K562 (cell line): ENCODE measurements around the gene PCSK6. TPM values are rescaled to one million over a fixed set of nuclear protein-coding genes. Genes with fewer than 3 reads are reported as not detected.

Source experiments
- ATAC-seq: fragments of 200-7000 bp; cut with Tn5 transposase; 3 replicates; pipeline ENCODE4 v1.9.1; 2020; ENCODE audit warnings: moderate library complexity
- BruUV-seq: library from RNA; stranded (reverse); fragments of 400-500 nt; replicated peaks from 2 replicates; lab custom pipeline; 2021; lab: Mats Ljungman, UMichigan
- CTCF ChIA-PET: fragments of 300-600 bp; formaldehyde crosslinking; extraction: SDS; loops from one replicate; lab custom pipeline; 2021; ENCODE audit warnings: low intra/inter-chr PET ratio; lab: Yijun Ruan, JAX
- POLR2A ChIA-PET: fragments of 300-600, 350-650 bp; sonication (Branson Sonifier 250); formaldehyde crosslinking; extraction: SDS; loops from one replicate; lab custom pipeline; 2021; ENCODE audit warnings: antibody characterized with exemption, inconsistent platforms; lab: Yijun Ruan, JAX
- DNase-seq, 4 experiments: peaks; one replicate each; pipeline versions ENCODE4 v3.0.0 to v3.0.0-alpha.2; 2011 to 2018; ENCODE audit warnings: low spot score in 3 of 4, mixed read lengths in 3 of 4; ENCODE audit errors: extremely low read depth in 1 of 4
- FAIRE-seq: peaks from 2 replicates; lab custom pipeline; 2011; peaks lifted over from hg19 to GRCh38; lab: Jason Lieb, UNC
- H2AFZ ChIP-seq: 2 replicates; pipeline ENCODE4 v1.6.0; 2011; ENCODE audit warnings: low read depth, low read length, control low read depth, inconsistent platforms
- H3K27ac ChIP-seq: fragments of 200-600 bp; 3 replicates; pipeline ENCODE4 v1.8.0; 2011; ENCODE audit warnings: low read depth, mild to moderate bottlenecking, control low read depth, inconsistent platforms, low read length, moderate library complexity, mixed read lengths; ENCODE audit errors: extremely low read depth
- H3K27me3 ChIP-seq, 2 experiments: fragments of 300-600 bp in 1 of 2; 2 replicates in 1 of 2; 3 replicates in 1 of 2; pipeline versions ENCODE4 v1.6.0 to v1.8.0; 2011; ENCODE audit warnings: inconsistent platforms in 2 of 2, low read length in 2 of 2, mild to moderate bottlenecking in 1 of 2, mixed read lengths in 1 of 2, moderate library complexity in 1 of 2; ENCODE audit not compliant: control insufficient read depth in 2 of 2, insufficient read depth in 2 of 2
- H3K36me3 ChIP-seq: fragments of 300-600 bp; 3 replicates; pipeline ENCODE4 v1.8.0; 2011; ENCODE audit warnings: mild to moderate bottlenecking, low read length, inconsistent platforms; ENCODE audit not compliant: control insufficient read depth, insufficient read depth
- H3K4me1 ChIP-seq, 2 experiments: fragments of 200-600 bp in 1 of 2; replicated peaks in 1 of 2; 2 replicates in 1 of 2; 3 replicates in 1 of 2; pipeline versions ENCODE4 v1.5.1 to v1.8.0; 2011; ENCODE audit warnings: inconsistent platforms in 2 of 2, low read length in 2 of 2, mild to moderate bottlenecking in 1 of 2, mixed read lengths in 1 of 2, moderate library complexity in 1 of 2; ENCODE audit not compliant: control insufficient read depth in 2 of 2, insufficient read depth in 2 of 2
- H3K4me2 ChIP-seq: 2 replicates; pipeline ENCODE4 v1.6.1; 2011; ENCODE audit warnings: low read length, control low read depth, inconsistent platforms, mixed read lengths; ENCODE audit not compliant: insufficient read depth
- H3K4me3 ChIP-seq: fragments of 200-600 bp; sonication (generic), shearing (Covaris generic); 2 replicates; pipeline ENCODE4 v1.5.1; 2016; ENCODE audit warnings: control low read depth, inconsistent platforms
- H3K79me2 ChIP-seq: fragments of 200-600 bp; 3 replicates; pipeline ENCODE4 v1.8.0; 2011; ENCODE audit warnings: low read length, inconsistent platforms; ENCODE audit not compliant: control insufficient read depth, insufficient read depth
- H3K9ac ChIP-seq, 2 experiments: 2 replicates each; pipeline versions ENCODE4 v1.6.0 to v1.6.1; 2011; ENCODE audit warnings: low read depth in 2 of 2, low read length in 2 of 2, control low read depth in 1 of 2, inconsistent platforms in 1 of 2, mild to moderate bottlenecking in 1 of 2, mixed read lengths in 1 of 2; ENCODE audit not compliant: insufficient read depth in 1 of 2
- H3K9me1 ChIP-seq: one replicate; pipeline ENCODE4 v1.6.0; 2011; ENCODE audit warnings: inconsistent platforms, mild to moderate bottlenecking, low read length, moderate library complexity; ENCODE audit not compliant: control insufficient read depth, insufficient read depth
- H3K9me3 ChIP-seq: replicated peaks from 2 replicates; pipeline ENCODE4 v1.5.1; 2011; ENCODE audit warnings: low read depth, low read length, inconsistent platforms; ENCODE audit not compliant: control insufficient read depth, insufficient read depth
- H4K20me1 ChIP-seq: replicated peaks from 2 replicates; pipeline ENCODE4 v1.6.1; 2011; ENCODE audit warnings: low read length, inconsistent platforms, mixed read lengths; ENCODE audit not compliant: control insufficient read depth, insufficient read depth
- CREB1 ChIP-seq, 2 experiments: sonication (generic) in 1 of 2; formaldehyde crosslinking in 1 of 2; IDR thresholded peaks; 2 replicates each; pipeline versions ENCODE4 v1.6.1 to v1.8.0; 2012 to 2022; ENCODE audit warnings: inconsistent platforms in 1 of 2, mild to moderate bottlenecking in 1 of 2, missing genetic modification reagents in 1 of 2, moderate library complexity in 1 of 2
- FOS ChIP-seq: IDR thresholded peaks from 3 replicates; pipeline ENCODE4 v1.6.1; 2011; ENCODE audit not compliant: insufficient read length; ENCODE audit errors: extremely low read depth
- HMGN3 ChIP-seq: IDR thresholded peaks from 2 replicates; pipeline ENCODE4 v1.6.1; 2011; ENCODE audit warnings: borderline replicate concordance, low read depth, mild to moderate bottlenecking, mixed read lengths, low read length; ENCODE audit not compliant: insufficient read length; ENCODE audit errors: extremely low read depth
- MYC ChIP-seq, 2 experiments: fragments of 250-450 bp in 1 of 2; sonication (Bioruptor Pico) in 1 of 2; IDR thresholded peaks; 2 replicates each; pipeline versions ENCODE4 v1.5.1 to v1.6.1; 2012 to 2021; ENCODE audit warnings: low read depth in 2 of 2, borderline replicate concordance in 1 of 2, improper control_type of control experiment in 1 of 2, low read length in 1 of 2, mild to moderate bottlenecking in 1 of 2, moderate library complexity in 1 of 2
- RBM39 ChIP-seq: fragments of 200-400 bp; formaldehyde crosslinking; optimal IDR thresholded peaks from 2 replicates; pipeline ENCODE3; 2018; ENCODE audit warnings: low read depth, low read length
- ZMIZ1 ChIP-seq, 2 experiments: fragments of 150-350 bp in 1 of 2; IDR thresholded peaks; 2 replicates each; pipeline ENCODE4 v1.6.1; 2012 to 2016; ENCODE audit warnings: low read depth in 2 of 2, low read length in 2 of 2, mild to moderate bottlenecking in 1 of 2, moderate library complexity in 1 of 2
- ZNF589 ChIP-seq: fragments of 200-800 bp; sonication (Bioruptor generic); IDR thresholded peaks from 2 replicates; pipeline ENCODE4 v1.6.1; 2016; ENCODE audit warnings: low read depth, missing genetic modification characterization, missing compliant biosample characterization
- ZNF639 ChIP-seq, 2 experiments: fragments of 200-800 bp in 1 of 2; sonication (Bioruptor generic) in 1 of 2; sonication (generic) in 1 of 2; formaldehyde crosslinking in 1 of 2; IDR thresholded peaks in 1 of 2; conservative IDR thresholded peaks in 1 of 2; 2 replicates each; pipeline versions ENCODE4 v1.5.0 to v1.6.1; 2016 to 2020; ENCODE audit warnings: missing compliant biosample characterization in 1 of 2, missing genetic modification characterization in 1 of 2, missing genetic modification reagents in 1 of 2
- WGBS: fragments of 100-300 bp; shearing (Covaris generic); methylation state at CpG from one replicate; pipeline ENCODE4 v1.1.6; 2016; ENCODE audit warnings: low coverage, mixed read lengths; ENCODE audit not compliant: insufficient coverage; ENCODE audit errors: missing lambda C conversion rate; 5-methylcytosine and 5-hydroxymethylcytosine counted together
- in situ Hi-C: fragments of 300-500 bp; cut with MboI; formaldehyde crosslinking; loops from 4 replicates; pipeline ENCODE4 v1.15.0; 2018; ENCODE audit warnings: inconsistent platforms, mixed read lengths
- intact Hi-C: fragments of 100-400 bp; cut with micrococcal nuclease; formaldehyde crosslinking; loops from 2 replicates; pipeline ENCODE4 v1.14.2; 2022
- polyA plus RNA-seq, 8 experiments: library from polyadenylated mRNA; depleted of rRNA in 4 of 8; stranded (reverse) in 5 of 8; unstranded in 3 of 8; fragments of >200 nt; fragmentation: Nextera tagmentation in 2 of 8; fragmentation: Illumina TruSeq in 1 of 8; extraction: Ambion mirVana in 2 of 8; extraction: Trizol in 1 of 8; gene quantifications; 2 replicates each; pipeline versions ENCODE4 v1.2.1 to v1.2.3, GENCODE V29; 2011 to 2014; ENCODE audit warnings: inconsistent platforms in 1 of 8, missing spikeins in 1 of 8
- total RNA-seq, 7 experiments: library from RNA; depleted of rRNA in 6 of 7; stranded (reverse); fragments of >200 nt in 6 of 7; fragmentation: Illumina TruSeq in 2 of 7; extraction: Trizol in 2 of 7; gene quantifications; 2 replicates each; pipeline versions ENCODE4 v1.2.1 to v1.2.3, GENCODE V29; 2011 to 2021; ENCODE audit warnings: low replicate concordance in 1 of 7

PCSK6 gene
- total and polyA plus RNA-seq, 9 of the 15 experiments (the other 6 are each of a cell fraction or from before 2014, with no cell fraction given) = 2.2 to 32.6 (median 14.5) TPM

- peak overlapping the region; percentile 94 to 100 for H3K9ac ChIP-seq
- H2AFZ ChIP-seq = peak overlapping the region; percentile 98
- in situ Hi-C loops (no loop called here), intact Hi-C loops (no loop called here)
- H3K36me3 ChIP-seq = peaks cover 28% of the 10 kb centered on the region
- peak overlapping the region; percentile 92 for H3K27ac ChIP-seq
- H3K4me1 ChIP-seq = peaks cover 7 to 9% of the 10 kb centered on the region in 2 experiments; a peak in 2 of 5 replicates
- POLR2A ChIA-PET = interaction anchor here (0.5 to 3.7 kb wide), 5 partner anchors 9 to 324 kb away, joined by 3 to 25 read pairs (median 3); no protein-coding TSS in a partner anchor
- under 1% methylated on average over 16 of the region's 20 CpGs for WGBS
- peak; percentile 72 for ATAC-seq
- no peak for FAIRE-seq
- no peaks in the 10 kb centered on the region for H3K27me3 ChIP-seq
- peak overlapping the region; percentile 93 for H3K4me2 ChIP-seq
- no peaks in the 10 kb centered on the region for H3K9me1 ChIP-seq
- DNase-seq = no peak
- CTCF ChIA-PET = no interaction called here
- peaks cover 61% of the 10 kb centered on the region for H3K79me2 ChIP-seq
- peak overlapping the region; percentile 96 for H3K4me3 ChIP-seq
- BruUV-seq = TSS peak; percentile 88
- H4K20me1 ChIP-seq = peaks cover 14% of the 10 kb centered on the region
- no peaks in the 10 kb centered on the region for H3K9me3 ChIP-seq
- no peak for TF ChIP-seq MYC (IDR thresholded peaks at IDR 0.05; ENCODE audit: low read depth, low read length)
- 0 out of 2 replicates have a peak, but pooled peaks have one; percentile 41 for TF ChIP-seq MYC (CRISPR knock-in tag; IDR thresholded peaks at IDR 0.05; ENCODE audit: borderline replicate concordance, low read depth)
- no peak for TF ChIP-seq FOS
- TF ChIP-seq RBM39 = no peak
- TF ChIP-seq ZNF589 (CRISPR knock-in tag) = no peak
- peak; percentile 4 for TF ChIP-seq HMGN3
- no peak for TF ChIP-seq ZMIZ1 (IDR thresholded peaks at IDR 0.05; ENCODE audit: low read depth in 2 of 2, low read length in 2 of 2)
- no peak for TF ChIP-seq ZNF639 (CRISPR knock-in tag; conservative IDR thresholded peaks at IDR 0.05 in 1 of 2, IDR thresholded peaks at IDR 0.05 in 1 of 2)
- TF ChIP-seq CREB1 (IDR thresholded peaks at IDR 0.05) = no peak
- TF ChIP-seq CREB1 (CRISPR knock-in tag; IDR thresholded peaks at IDR 0.05) = no peak
Observed at GRCh38 chr15:101295607-101296161, 193.8 kb downstream of the PCSK6 start.
